H9 (cell line): ENCODE data around the gene UBXN11. TPM values are rescaled to one million over a fixed set of nuclear protein-coding genes. Genes with fewer than 3 reads are reported as not detected.

Source experiments
- DNase-seq: peaks from one replicate; pipeline ENCODE4 v3.0.0-alpha.2; 2017
- H2AFZ ChIP-seq: one replicate; pipeline ENCODE4 v1.6.1; 2013; ENCODE audit warnings: mild to moderate bottlenecking, low read length, control low read depth, moderate library complexity
- H2AK5ac ChIP-seq: 2 replicates; pipeline ENCODE4 v1.6.1; 2013; ENCODE audit warnings: low read length, control low read depth, mixed read lengths; ENCODE audit not compliant: insufficient read length
- H2BK120ac ChIP-seq: one replicate; pipeline ENCODE4 v1.6.1; 2013; ENCODE audit warnings: low read depth, mild to moderate bottlenecking, low read length, control low read depth, inconsistent platforms; ENCODE audit not compliant: poor library complexity, severe bottlenecking
- H2BK12ac ChIP-seq: 2 replicates; pipeline ENCODE4 v1.6.1; 2013; ENCODE audit warnings: low read length, control low read depth, mixed read lengths, low read depth; ENCODE audit not compliant: insufficient read length
- H2BK15ac ChIP-seq: 2 replicates; pipeline ENCODE4 v1.6.1; 2013; ENCODE audit warnings: low read depth, low read length, control low read depth
- H2BK20ac ChIP-seq: one replicate; pipeline ENCODE4 v1.6.1; 2013; ENCODE audit warnings: low read depth, mild to moderate bottlenecking, low read length, control low read depth, inconsistent platforms; ENCODE audit not compliant: poor library complexity, severe bottlenecking
- H2BK5ac ChIP-seq: 2 replicates; pipeline ENCODE4 v1.6.1; 2013; ENCODE audit warnings: low read length, control low read depth, mixed read lengths; ENCODE audit not compliant: insufficient read length
- H3K14ac ChIP-seq: 2 replicates; pipeline ENCODE4 v1.6.1; 2013; ENCODE audit warnings: low read length, control low read depth; ENCODE audit not compliant: insufficient read depth
- H3K18ac ChIP-seq: 2 replicates; pipeline ENCODE4 v1.6.1; 2013; ENCODE audit warnings: low read depth, mild to moderate bottlenecking, mixed read lengths, low read length, control low read depth; ENCODE audit not compliant: insufficient read length
- H3K23ac ChIP-seq: 2 replicates; pipeline ENCODE4 v1.6.1; 2013; ENCODE audit warnings: low read length, control low read depth, mixed read lengths, low read depth; ENCODE audit not compliant: insufficient read length
- H3K23me2 ChIP-seq: 2 replicates; pipeline ENCODE4 v1.6.1; 2013; ENCODE audit warnings: low read depth, mild to moderate bottlenecking, mixed read lengths, low read length, control low read depth; ENCODE audit not compliant: insufficient read length, poor library complexity, severe bottlenecking
- H3K27ac ChIP-seq: 2 replicates; pipeline ENCODE4 v1.5.1; 2013; ENCODE audit warnings: low read length, control low read depth, mixed read lengths, low read depth; ENCODE audit not compliant: insufficient read length
- H3K27me3 ChIP-seq: 2 replicates; pipeline ENCODE4 v1.6.1; 2013; ENCODE audit warnings: low read length, control low read depth, inconsistent platforms; ENCODE audit not compliant: insufficient read depth
- H3K4ac ChIP-seq: 2 replicates; pipeline ENCODE4 v1.6.1; 2013; ENCODE audit warnings: low read depth, mild to moderate bottlenecking, control low read depth, inconsistent platforms, low read length, moderate library complexity
- H3K4me1 ChIP-seq: 2 replicates; pipeline ENCODE4 v1.6.1; 2013; ENCODE audit warnings: low read length, control low read depth, inconsistent platforms; ENCODE audit not compliant: insufficient read depth
- H3K4me2 ChIP-seq: 2 replicates; pipeline ENCODE4 v1.6.1; 2013; ENCODE audit warnings: low read length, control low read depth, mixed read lengths; ENCODE audit not compliant: insufficient read length, insufficient read depth
- H3K56ac ChIP-seq: 2 replicates; pipeline ENCODE4 v1.6.1; 2013; ENCODE audit warnings: low read depth, mild to moderate bottlenecking, mixed read lengths, low read length, control low read depth; ENCODE audit not compliant: insufficient read length
- H3K79me1 ChIP-seq: 2 replicates; pipeline ENCODE4 v1.6.1; 2013; ENCODE audit warnings: low read depth, mild to moderate bottlenecking, moderate library complexity, low read length, control low read depth, inconsistent platforms; ENCODE audit not compliant: insufficient read depth, poor library complexity, severe bottlenecking
- H3K79me2 ChIP-seq: 2 replicates; pipeline ENCODE4 v1.6.1; 2013; ENCODE audit warnings: low read length, control low read depth, inconsistent platforms; ENCODE audit not compliant: insufficient read depth
- H3K9ac ChIP-seq: 2 replicates; pipeline ENCODE4 v1.6.1; 2013; ENCODE audit warnings: low read length, control low read depth, mixed read lengths; ENCODE audit not compliant: insufficient read length; ENCODE audit errors: extremely low read depth
- H3K9me3 ChIP-seq: one replicate; pipeline ENCODE4 v1.6.1; 2013; ENCODE audit warnings: low read depth, low read length, inconsistent platforms; ENCODE audit not compliant: control insufficient read depth
- H3T11ph ChIP-seq: one replicate; pipeline ENCODE4 v1.6.1; 2013; ENCODE audit warnings: mild to moderate bottlenecking, low read length, control low read depth, inconsistent platforms
- H4K20me1 ChIP-seq: one replicate; pipeline ENCODE4 v1.6.1; 2013; ENCODE audit not compliant: control insufficient read depth, insufficient read length, insufficient read depth
- H4K5ac ChIP-seq: 2 replicates; pipeline ENCODE4 v1.6.1; 2013; ENCODE audit warnings: low read depth, mild to moderate bottlenecking, mixed read lengths, low read length, control low read depth; ENCODE audit not compliant: insufficient read length
- H4K8ac ChIP-seq: replicated peaks from 2 replicates; pipeline ENCODE4 v1.6.1; 2013; ENCODE audit warnings: low read length, control low read depth, mixed read lengths, low read depth; ENCODE audit not compliant: insufficient read length
- H4K91ac ChIP-seq: 2 replicates; pipeline ENCODE4 v1.6.1; 2013; ENCODE audit warnings: low read depth, mild to moderate bottlenecking, moderate library complexity, mixed read lengths, low read length, control low read depth; ENCODE audit not compliant: insufficient read length
- H3K27ac Mint-ChIP-seq, 3 experiments: 2 replicates in 2 of 3; 3 replicates in 1 of 3; pipeline ENCODE4 v1.8.0; 2020 to 2021; ENCODE audit warnings: mixed read lengths in 3 of 3, mild to moderate bottlenecking in 1 of 3, moderate library complexity in 1 of 3
- H3K27me3 Mint-ChIP-seq: 2 replicates; pipeline ENCODE4 v1.8.0; 2021; ENCODE audit warnings: low read depth, mild to moderate bottlenecking, moderate library complexity, mixed read lengths
- H3K36me3 Mint-ChIP-seq, 3 experiments: 2 replicates in 2 of 3; 3 replicates in 1 of 3; pipeline ENCODE4 v1.8.0; 2020 to 2021; ENCODE audit warnings: low read depth in 3 of 3, mixed read lengths in 3 of 3; ENCODE audit not compliant: insufficient read depth in 1 of 3
- H3K4me1 Mint-ChIP-seq, 2 experiments: 2 replicates each; pipeline ENCODE4 v1.8.0; 2020; ENCODE audit warnings: mixed read lengths in 2 of 2
- H3K4me3 Mint-ChIP-seq, 2 experiments: 2 replicates in 1 of 2; 3 replicates in 1 of 2; pipeline ENCODE4 v1.8.0; 2020 to 2021; ENCODE audit warnings: mild to moderate bottlenecking in 2 of 2, mixed read lengths in 2 of 2, moderate library complexity in 1 of 2
- H3K9me3 Mint-ChIP-seq, 2 experiments: 2 replicates in 1 of 2; 3 replicates in 1 of 2; pipeline ENCODE4 v1.8.0; 2020; ENCODE audit warnings: mild to moderate bottlenecking in 2 of 2, mixed read lengths in 2 of 2, moderate library complexity in 1 of 2
- WGBS: extraction: QIAGEN DNeasy Blood & Tissue Kit; methylation state at CpG from one replicate; pipeline ENCODE4 v1.1.7; 2013; ENCODE audit warnings: missing lambda C conversion rate, low lambda C conversion rate, mixed read lengths; ENCODE audit not compliant: insufficient read length; ENCODE audit errors: extremely low coverage; 5-methylcytosine and 5-hydroxymethylcytosine counted together
- total RNA-seq: library from RNA; stranded (reverse); gene quantifications from 2 replicates; pipeline ENCODE4 v1.2.1, GENCODE V29; 2021
- TF ChIP-seq, protein P1 (sequence below): fragments of 200-600 bp; sonication (generic); conservative IDR thresholded peaks from 3 replicates; pipeline ENCODE4 v1.8.0; 2021; ENCODE audit warnings: antibody characterized with exemption, mild to moderate bottlenecking

UBXN11 gene
- total RNA-seq, 1 experiment from 2014 or later = 13.7 TPM

DNA sequence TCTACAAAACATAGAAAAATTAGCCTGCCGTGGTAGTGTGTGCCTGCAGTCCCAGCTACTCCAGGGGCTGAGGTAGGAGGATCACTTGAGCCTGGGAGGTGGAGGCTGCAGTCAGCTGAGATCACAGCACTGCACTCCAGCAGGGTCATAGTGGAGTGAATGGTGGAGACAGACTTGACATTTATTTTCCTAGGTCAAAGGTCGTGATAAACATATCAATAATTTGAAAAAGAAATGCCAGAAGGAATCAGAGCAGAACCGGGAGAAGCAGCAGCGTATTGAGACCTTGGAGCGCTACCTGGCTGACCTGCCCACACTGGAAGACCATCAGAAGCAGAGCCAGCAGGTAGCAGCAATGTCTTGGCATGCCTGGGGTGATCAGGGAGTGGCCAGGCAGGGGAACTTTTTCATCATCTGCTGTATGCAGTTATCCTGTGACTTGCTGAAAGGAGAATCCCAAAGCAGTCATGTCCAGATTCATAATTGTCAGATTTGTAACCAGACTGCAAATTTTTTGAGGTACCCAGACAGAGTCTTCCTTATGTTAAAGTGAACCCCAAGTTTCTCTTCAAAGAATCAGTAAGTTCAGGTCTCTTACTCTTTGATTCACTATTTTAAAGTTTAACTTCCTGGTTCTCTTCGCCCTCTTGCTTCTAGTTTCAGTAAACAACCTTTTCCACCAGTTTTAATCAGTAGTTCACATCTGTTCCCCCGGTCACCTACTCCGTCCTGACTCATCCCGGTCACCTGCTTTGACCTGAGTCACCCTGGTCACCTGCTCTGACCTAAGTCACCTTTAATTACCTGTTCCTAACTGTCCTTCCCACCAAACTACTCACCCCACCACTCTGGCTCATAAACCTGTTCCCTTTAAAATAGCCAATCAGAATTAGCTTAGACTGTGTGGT lies 37.9 kb downstream of the UBXN11 start:
- Histone ChIP-seq H3K18ac (no peak overlapping the region), H3K9me3 (peaks cover 6% of the 10 kb centered on the region), H2AFZ (no peak overlapping the region), H3K4me2 (no peak overlapping the region), H2BK5ac (no peak overlapping the region), H2BK120ac (no peak overlapping the region), H2AK5ac (no peak overlapping the region), H3K23me2 (no peaks in the 10 kb centered on the region), H4K91ac (no peak overlapping the region), H4K20me1 (no peaks in the 10 kb centered on the region), H3K27me3 (no peaks in the 10 kb centered on the region), H3K14ac (no peak overlapping the region), H3K4me1 (no peaks in the 10 kb centered on the region), H2BK12ac (no peak overlapping the region), H4K5ac (no peak overlapping the region), H3T11ph (no peak overlapping the region), H4K8ac (no peak overlapping the region), H3K4ac (no peak overlapping the region), H2BK15ac (no peak overlapping the region), H3K27ac (no peak overlapping the region), H3K79me2 (no peaks in the 10 kb centered on the region), H2BK20ac (no peak overlapping the region), H3K56ac (no peak overlapping the region), H3K9ac (no peak overlapping the region), H3K79me1 (no peaks in the 10 kb centered on the region), H3K23ac (no peak overlapping the region)
- Mint-ChIP-seq H3K36me3 (peaks cover 52 to 83% (median 81%) of the 10 kb centered on the region in 3 experiments), H3K9me3 (peaks cover 0 to 7% of the 10 kb centered on the region in 2 experiments; a peak in 1 of 5 replicates), H3K27me3 (no peaks in the 10 kb centered on the region), H3K27ac (no peak overlapping the region; a peak in 1 of 7 replicates), H3K4me3 (no peak overlapping the region), H3K4me1 (no peaks in the 10 kb centered on the region)
- no peak for DNase-seq
- TF ChIP-seq, protein P1, sequence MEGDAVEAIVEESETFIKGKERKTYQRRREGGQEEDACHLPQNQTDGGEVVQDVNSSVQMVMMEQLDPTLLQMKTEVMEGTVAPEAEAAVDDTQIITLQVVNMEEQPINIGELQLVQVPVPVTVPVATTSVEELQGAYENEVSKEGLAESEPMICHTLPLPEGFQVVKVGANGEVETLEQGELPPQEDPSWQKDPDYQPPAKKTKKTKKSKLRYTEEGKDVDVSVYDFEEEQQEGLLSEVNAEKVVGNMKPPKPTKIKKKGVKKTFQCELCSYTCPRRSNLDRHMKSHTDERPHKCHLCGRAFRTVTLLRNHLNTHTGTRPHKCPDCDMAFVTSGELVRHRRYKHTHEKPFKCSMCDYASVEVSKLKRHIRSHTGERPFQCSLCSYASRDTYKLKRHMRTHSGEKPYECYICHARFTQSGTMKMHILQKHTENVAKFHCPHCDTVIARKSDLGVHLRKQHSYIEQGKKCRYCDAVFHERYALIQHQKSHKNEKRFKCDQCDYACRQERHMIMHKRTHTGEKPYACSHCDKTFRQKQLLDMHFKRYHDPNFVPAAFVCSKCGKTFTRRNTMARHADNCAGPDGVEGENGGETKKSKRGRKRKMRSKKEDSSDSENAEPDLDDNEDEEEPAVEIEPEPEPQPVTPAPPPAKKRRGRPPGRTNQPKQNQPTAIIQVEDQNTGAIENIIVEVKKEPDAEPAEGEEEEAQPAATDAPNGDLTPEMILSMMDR = no peak
- no CpG with 5 or more reads among the region's 9 CpGs for WGBS
